KMS-11 (cell line): ENCODE measurements around the gene CPD.
A peak's percentile ranks its signal among the peaks of the same experiment; 100 is the strongest.

Experiments used
- H2AFZ ChIP-seq: fragments of 200-600 bp; sonication (generic); 2 replicates; pipeline ENCODE4 v1.6.1; 2016; ENCODE audit warnings: antibody characterized with exemption, mixed run types, low read depth
- H3K27ac ChIP-seq: fragments of 200-600 bp; sonication (generic); 2 replicates; pipeline ENCODE4 v1.6.1; 2016; ENCODE audit warnings: mild to moderate bottlenecking, mixed run types
- H3K27me3 ChIP-seq: fragments of 200-600 bp; sonication (generic); 2 replicates; pipeline ENCODE4 v1.6.1; 2017; ENCODE audit warnings: mild to moderate bottlenecking, low read depth, mixed run types, moderate library complexity; ENCODE audit not compliant: insufficient read depth
- H3K36me3 ChIP-seq: fragments of 200-600 bp; sonication (generic); 2 replicates; pipeline ENCODE4 v1.6.1; 2017; ENCODE audit warnings: mild to moderate bottlenecking, mixed run types; ENCODE audit not compliant: insufficient read depth
- H3K4me1 ChIP-seq: fragments of 200-600 bp; sonication (generic); 2 replicates; pipeline ENCODE4 v1.6.1; 2016; ENCODE audit warnings: mild to moderate bottlenecking, low read depth, mixed run types; ENCODE audit not compliant: poor library complexity, severe bottlenecking
- H3K4me2 ChIP-seq: fragments of 200-600 bp; sonication (generic); 2 replicates; pipeline ENCODE4 v1.7.0; 2016; ENCODE audit warnings: mild to moderate bottlenecking, mixed run types
- H3K4me3 ChIP-seq: fragments of 200-600 bp; sonication (generic); IDR thresholded peaks from 2 replicates; pipeline ENCODE4 v1.6.1; 2017; ENCODE audit warnings: low read depth, low read length, mixed read lengths; ENCODE audit not compliant: insufficient read depth
- H3K79me2 ChIP-seq: fragments of 200-600 bp; sonication (generic); 2 replicates; pipeline ENCODE4 v1.6.1; 2016; ENCODE audit warnings: low read depth, mixed run types; ENCODE audit not compliant: insufficient read depth
- H3K9ac ChIP-seq: fragments of 200-600 bp; sonication (generic); 2 replicates; pipeline ENCODE4 v1.6.1; 2016; ENCODE audit warnings: mild to moderate bottlenecking, mixed run types
- H4K20me1 ChIP-seq: fragments of 200-600 bp; sonication (generic); 2 replicates; pipeline ENCODE4 v1.6.1; 2016; ENCODE audit warnings: mild to moderate bottlenecking, mixed run types; ENCODE audit not compliant: insufficient read depth
- TF ChIP-seq, protein P1 (sequence below): fragments of 200-600 bp; sonication (generic); conservative IDR thresholded peaks from 2 replicates; pipeline ENCODE4 v1.6.1; 2017; ENCODE audit warnings: low read depth, mild to moderate bottlenecking, antibody characterized with exemption, low read length, moderate library complexity, mixed read lengths

CPD gene

DNA sequence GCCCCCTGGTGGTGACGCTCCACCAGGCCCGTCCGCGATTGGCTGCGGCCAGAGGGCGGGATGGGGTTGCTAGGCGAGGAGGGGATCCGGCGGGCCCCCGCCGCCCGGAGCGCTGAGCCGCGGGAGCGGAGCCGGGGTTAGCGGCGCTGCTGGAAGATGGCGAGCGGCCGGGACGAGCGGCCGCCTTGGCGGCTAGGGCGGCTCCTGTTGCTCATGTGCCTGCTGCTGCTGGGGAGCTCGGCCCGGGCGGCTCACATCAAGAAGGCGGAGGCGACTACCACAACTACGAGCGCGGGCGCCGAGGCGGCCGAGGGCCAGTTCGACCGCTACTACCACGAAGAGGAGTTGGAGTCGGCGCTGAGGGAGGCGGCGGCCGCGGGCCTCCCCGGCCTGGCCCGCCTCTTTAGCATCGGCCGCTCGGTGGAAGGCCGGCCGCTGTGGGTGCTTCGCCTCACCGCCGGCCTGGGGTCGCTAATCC is at the start of gene CPD:
TSS of gene CPD (plus strand) at position 103 of the 478 bp plus-strand sequence. CDS start at position 157, 54 bp downstream.
- H3K9ac ChIP-seq: peak within 1 kb of the TSS; percentile 50; the same call in 1 of the 2 replicates
- H3K4me3 ChIP-seq: peak within 1 kb of the TSS; percentile 46
- TF ChIP-seq, protein P1, sequence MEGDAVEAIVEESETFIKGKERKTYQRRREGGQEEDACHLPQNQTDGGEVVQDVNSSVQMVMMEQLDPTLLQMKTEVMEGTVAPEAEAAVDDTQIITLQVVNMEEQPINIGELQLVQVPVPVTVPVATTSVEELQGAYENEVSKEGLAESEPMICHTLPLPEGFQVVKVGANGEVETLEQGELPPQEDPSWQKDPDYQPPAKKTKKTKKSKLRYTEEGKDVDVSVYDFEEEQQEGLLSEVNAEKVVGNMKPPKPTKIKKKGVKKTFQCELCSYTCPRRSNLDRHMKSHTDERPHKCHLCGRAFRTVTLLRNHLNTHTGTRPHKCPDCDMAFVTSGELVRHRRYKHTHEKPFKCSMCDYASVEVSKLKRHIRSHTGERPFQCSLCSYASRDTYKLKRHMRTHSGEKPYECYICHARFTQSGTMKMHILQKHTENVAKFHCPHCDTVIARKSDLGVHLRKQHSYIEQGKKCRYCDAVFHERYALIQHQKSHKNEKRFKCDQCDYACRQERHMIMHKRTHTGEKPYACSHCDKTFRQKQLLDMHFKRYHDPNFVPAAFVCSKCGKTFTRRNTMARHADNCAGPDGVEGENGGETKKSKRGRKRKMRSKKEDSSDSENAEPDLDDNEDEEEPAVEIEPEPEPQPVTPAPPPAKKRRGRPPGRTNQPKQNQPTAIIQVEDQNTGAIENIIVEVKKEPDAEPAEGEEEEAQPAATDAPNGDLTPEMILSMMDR: no peak
- no peaks in the 10 kb centered on the region for H3K36me3 ChIP-seq
- H3K27me3 ChIP-seq: no peaks in the 10 kb centered on the region
- no peaks in the 10 kb centered on the region; the same call in 1 of the 2 replicates for H4K20me1 ChIP-seq
- peak within 1 kb of the TSS; percentile 95 for H2AFZ ChIP-seq
- H3K79me2 ChIP-seq: peaks cover 18% of the 10 kb centered on the region; the same call in 1 of the 2 replicates
- peak within 1 kb of the TSS; percentile 7 for H3K27ac ChIP-seq
- peak within 1 kb of the TSS; percentile 74 for H3K4me2 ChIP-seq
- peaks cover 71% of the 10 kb centered on the region for H3K4me1 ChIP-seq

DNA sequence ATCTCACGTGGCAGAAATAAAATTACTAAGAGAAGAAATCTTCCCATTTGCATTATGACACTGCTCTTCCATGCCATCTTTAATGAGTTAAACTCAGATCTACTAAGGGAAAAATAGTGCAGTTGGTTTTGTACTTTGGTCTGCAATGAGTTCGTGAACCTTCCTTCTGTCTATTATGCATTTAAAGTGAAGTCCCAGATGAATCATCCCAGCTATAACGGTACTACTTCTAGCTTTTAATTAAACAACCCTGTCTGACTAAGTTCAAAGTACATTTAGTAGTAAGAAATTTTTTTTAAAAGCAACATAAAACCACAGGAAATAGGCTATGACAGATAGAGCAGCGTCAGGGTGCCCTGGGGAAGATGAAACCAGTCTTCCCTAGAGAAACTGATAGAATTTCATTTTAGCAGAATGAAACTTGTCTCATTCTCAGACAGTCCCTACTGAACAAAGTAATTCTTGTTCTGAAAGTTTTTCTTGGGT is 46.6 kb upstream of the CPD start:
- H3K27ac ChIP-seq: peak overlapping the region; percentile 10; the same call in 1 of the 2 replicates
- no peaks in the 10 kb centered on the region for H3K27me3 ChIP-seq
- H2AFZ ChIP-seq: peak overlapping the region; percentile 7; the same call in 1 of the 2 replicates
- peak overlapping the region; percentile 66 for H3K4me2 ChIP-seq
- TF ChIP-seq, protein P1: no peak
- H3K36me3 ChIP-seq: no peaks in the 10 kb centered on the region
- no peak overlapping the region for H3K9ac ChIP-seq
- peaks cover 54% of the 10 kb centered on the region for H3K4me1 ChIP-seq
- no peak overlapping the region for H3K4me3 ChIP-seq
- H3K79me2 ChIP-seq: no peaks in the 10 kb centered on the region
- no peaks in the 10 kb centered on the region for H4K20me1 ChIP-seq

DNA sequence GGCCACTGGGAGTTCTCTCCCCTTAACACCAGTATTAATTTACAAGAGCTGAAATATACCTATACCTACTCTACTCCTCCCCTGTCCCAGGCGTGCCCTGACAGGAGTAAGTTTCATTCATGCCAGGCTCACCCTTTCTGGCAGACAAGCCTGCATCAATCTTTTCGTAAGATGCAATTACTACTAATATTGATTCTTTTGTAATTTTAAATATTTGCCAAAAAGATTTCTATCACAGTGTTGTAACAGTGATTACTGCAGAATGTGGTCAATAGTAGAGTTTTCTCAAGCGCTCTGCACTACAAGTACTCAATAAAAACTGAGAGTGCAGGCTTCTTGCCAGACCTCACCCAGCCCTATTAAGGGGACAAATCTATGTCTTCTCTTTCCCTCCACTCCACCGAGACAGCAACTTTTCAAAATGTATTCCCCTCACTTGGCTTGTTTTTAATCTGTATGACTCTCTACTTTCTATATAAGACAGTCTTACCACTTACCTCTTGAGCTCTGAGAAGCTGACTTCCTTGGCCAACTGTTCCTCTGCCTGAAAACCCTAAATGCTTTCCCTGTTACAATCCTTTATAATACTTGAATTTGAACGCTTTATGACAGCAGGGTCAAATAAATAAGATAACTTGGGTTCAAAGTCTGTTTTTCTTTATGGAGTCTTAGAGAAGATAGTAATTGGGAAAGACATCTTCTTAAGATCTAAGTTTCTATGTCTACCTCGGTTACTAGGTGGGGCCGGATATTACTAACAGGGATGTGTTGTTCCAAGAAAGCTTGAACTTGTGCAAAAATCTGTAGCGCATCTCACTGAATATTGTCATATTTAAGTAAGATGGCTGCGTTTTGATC is 45.0 kb upstream of the CPD start, which contains the start of gene TMIGD1:
TSS of gene TMIGD1 (minus strand) at position 555 of the 858 bp plus-strand sequence. CDS start 1,924 bp downstream, outside the sequence.
- TF ChIP-seq, protein P1: no peak
- H2AFZ ChIP-seq: no peak within 1 kb of the TSS
- no peak within 1 kb of the TSS for H3K9ac ChIP-seq
- H3K4me3 ChIP-seq: no peak within 1 kb of the TSS
- no peaks in the 10 kb centered on the region for H3K79me2 ChIP-seq
- H3K27me3 ChIP-seq: no peaks in the 10 kb centered on the region
- H3K27ac ChIP-seq: no peak within 1 kb of the TSS
- H3K4me1 ChIP-seq: peaks cover 54% of the 10 kb centered on the region
- H3K4me2 ChIP-seq: peak within 1 kb of the TSS; percentile 66; the same call in 1 of the 2 replicates
- H4K20me1 ChIP-seq: no peaks in the 10 kb centered on the region
- no peaks in the 10 kb centered on the region for H3K36me3 ChIP-seq

- peaks cover 54% of the 10 kb centered on the region for H3K4me1 ChIP-seq
- no peak overlapping the region for H3K9ac ChIP-seq
- TF ChIP-seq, protein P1: no peak
- no peaks in the 10 kb centered on the region for H3K36me3 ChIP-seq
- no peak overlapping the region for H3K4me3 ChIP-seq
- no peaks in the 10 kb centered on the region for H3K27me3 ChIP-seq
- H3K4me2 ChIP-seq: no peak overlapping the region
- H3K79me2 ChIP-seq: no peaks in the 10 kb centered on the region
- H4K20me1 ChIP-seq: no peaks in the 10 kb centered on the region
- H3K27ac ChIP-seq: no peak overlapping the region
- no peak overlapping the region for H2AFZ ChIP-seq
Measured at GRCh38 chr17:30334421-30334820, 44.3 kb upstream of the CPD start.
